Activated CD4-positive, alpha-beta T cell treated with anti-CD3 and anti-CD28 coated beads for 36 hours (primary cell): Measurements from ENCODE around the gene ALPP. TPM values are rescaled to one million over a fixed set of nuclear protein-coding genes. Genes with fewer than 3 reads are reported as not detected.
A peak's percentile ranks its signal among the peaks of the same experiment; 100 is the strongest.
"Not testable (repeated sequence)": the region's sequence is repeated elsewhere in the genome, so short reads cannot be mapped to it uniquely, and the experiment has no call there.

Source experiments
- ATAC-seq: fragments of 200-7000 bp; cut with Tn5 transposase; one replicate; pipeline ENCODE4 v1.10.0; 2021; ENCODE audit warnings: mild to moderate bottlenecking, moderate library complexity
- CTCF ChIA-PET: fragments of 350-600 bp; sonication (Branson Sonifier 250); formaldehyde crosslinking; loops from one replicate; lab custom pipeline; 2021; ENCODE audit warnings: antibody characterized with exemption; lab: Charles Lee
- POLR2A ChIA-PET: fragments of 350-600 bp; sonication (Branson Sonifier 250); formaldehyde crosslinking; loops from one replicate; lab custom pipeline; 2021; ENCODE audit warnings: antibody characterized with exemption, inconsistent platforms; lab: Charles Lee
- DNase-seq: peaks from one replicate; pipeline ENCODE4 v3.0.0-alpha.2; 2020
- H3K27ac Mint-ChIP-seq: one replicate; pipeline ENCODE4 v1.8.0; 2021; ENCODE audit warnings: mixed read lengths
- H3K27me3 Mint-ChIP-seq: one replicate; pipeline ENCODE4 v1.8.0; 2021; ENCODE audit warnings: mixed read lengths
- H3K36me3 Mint-ChIP-seq: one replicate; pipeline ENCODE4 v1.8.0; 2021; ENCODE audit warnings: low read depth, mixed read lengths
- H3K4me1 Mint-ChIP-seq: one replicate; pipeline ENCODE4 v1.8.0; 2021; ENCODE audit warnings: mixed read lengths
- H3K4me3 Mint-ChIP-seq: one replicate; pipeline ENCODE4 v1.8.0; 2021; ENCODE audit warnings: mild to moderate bottlenecking, moderate library complexity, mixed read lengths
- H3K9me3 Mint-ChIP-seq: one replicate; pipeline ENCODE4 v1.8.0; 2021; ENCODE audit warnings: low read depth, mixed read lengths
- intact Hi-C, 2 experiments: fragments of 100-400 bp; cut with DNase I in 1 of 2; cut with micrococcal nuclease in 1 of 2; formaldehyde crosslinking; loops; one replicate each; pipeline versions ENCODE4 v1.14.2 to v1.15.1; 2022 to 2024; cut with DNase I, micrococcal nuclease
- total RNA-seq, 2 experiments: library from RNA; stranded (reverse); gene quantifications; one replicate each; pipeline ENCODE4 v1.2.3, GENCODE V29; 2021

ALPP gene
- total RNA-seq: not detected

- CTCF ChIA-PET, H3K4me3 Mint-ChIP-seq, H3K36me3 Mint-ChIP-seq, H3K9me3 Mint-ChIP-seq, ATAC-seq, H3K27ac Mint-ChIP-seq, DNase-seq, H3K4me1 Mint-ChIP-seq, intact Hi-C loops: not testable (repeated sequence)
- peaks cover 12% of the 10 kb centered on the region for H3K27me3 Mint-ChIP-seq
- POLR2A ChIA-PET: interaction anchor here (1.3 kb wide), 1 partner anchor 9 kb away, joined by 8 read pairs; no protein-coding TSS in a partner anchor
Measured at GRCh38 chr2:232378735-232379151, at the start of gene ALPP. Gene ALPP (plus strand): TSS chr2:232378751. CDS start chr2:232378803, 52 bp downstream.

- H3K27me3 Mint-ChIP-seq: no peaks in the 10 kb centered on the region
- peaks cover 2% of the 10 kb centered on the region for H3K4me1 Mint-ChIP-seq
- ChIA-PET CTCF (interaction anchor here (0.5 to 1.2 kb wide), 3 partner anchors 15 to 405 kb away, joined by 3 read pairs; no protein-coding TSS in a partner anchor), POLR2A (no interaction called here)
- H3K4me3 Mint-ChIP-seq: no peak overlapping the region
- no peak for ATAC-seq
- no peak overlapping the region for H3K27ac Mint-ChIP-seq
- intact Hi-C loops: loop anchor here (5.0 to 10.0 kb wide), 3 partner anchors 37 to 187 kb away; no protein-coding TSS in a partner anchor
- no peaks in the 10 kb centered on the region for H3K9me3 Mint-ChIP-seq
- no peaks in the 10 kb centered on the region for H3K36me3 Mint-ChIP-seq
- DNase-seq: no peak
Measured at GRCh38 chr2:232329716-232330067, 48.9 kb upstream of the ALPP start.

GRCh38 chr2:232330068-232330999 is 48.2 kb upstream of the ALPP start:
- no peak overlapping the region for H3K27ac Mint-ChIP-seq
- no peaks in the 10 kb centered on the region for H3K27me3 Mint-ChIP-seq
- ChIA-PET POLR2A (no interaction called here), CTCF (interaction anchor here (0.5 kb wide), 1 partner anchor 405 kb away, joined by 3 read pairs; no protein-coding TSS in a partner anchor)
- peaks cover 2% of the 10 kb centered on the region for H3K4me1 Mint-ChIP-seq
- H3K9me3 Mint-ChIP-seq: no peaks in the 10 kb centered on the region
- intact Hi-C loops: no loop called here
- H3K4me3 Mint-ChIP-seq: no peak overlapping the region
- H3K36me3 Mint-ChIP-seq: no peaks in the 10 kb centered on the region
- ATAC-seq (no peak), DNase-seq (no peak)

- CTCF ChIA-PET, POLR2A ChIA-PET, H3K36me3 Mint-ChIP-seq, H3K27me3 Mint-ChIP-seq, H3K9me3 Mint-ChIP-seq, ATAC-seq, H3K4me1 Mint-ChIP-seq, H3K4me3 Mint-ChIP-seq, H3K27ac Mint-ChIP-seq, intact Hi-C loops: not testable (repeated sequence)
- DNase-seq: peak; percentile 2
Measured at GRCh38 chr2:232331061-232331460, 47.5 kb upstream of the ALPP start.

- H3K36me3 Mint-ChIP-seq, DNase-seq, H3K4me3 Mint-ChIP-seq, H3K9me3 Mint-ChIP-seq, H3K27me3 Mint-ChIP-seq, POLR2A ChIA-PET, H3K4me1 Mint-ChIP-seq, H3K27ac Mint-ChIP-seq, intact Hi-C loops, ATAC-seq, CTCF ChIA-PET: not testable (repeated sequence)
Measured at GRCh38 chr2:232331641-232332040, 46.9 kb upstream of the ALPP start.

- peak; percentile 1 for DNase-seq
Measured at GRCh38 chr2:232332244-232332939, 46.2 kb upstream of the ALPP start.

GRCh38 chr2:232332940-232333259 is 45.7 kb upstream of the ALPP start:
- Mint-ChIP-seq H3K27me3 (no peaks in the 10 kb centered on the region), H3K36me3 (no peaks in the 10 kb centered on the region), H3K27ac (no peak overlapping the region), H3K9me3 (no peaks in the 10 kb centered on the region), H3K4me3 (no peak overlapping the region), H3K4me1 (no peaks in the 10 kb centered on the region)
- DNase-seq (no peak), ATAC-seq (no peak)
- ChIA-PET CTCF (interaction anchor here (0.6 kb wide), 1 partner anchor 154 kb away, joined by 3 read pairs; no protein-coding TSS in a partner anchor), POLR2A (no interaction called here)
- intact Hi-C loops: no loop called here

More at GRCh38 chr2:232332244-232332939, 46.2 kb upstream of the ALPP start:
- H3K36me3 Mint-ChIP-seq, CTCF ChIA-PET, H3K9me3 Mint-ChIP-seq, H3K4me1 Mint-ChIP-seq, ATAC-seq, POLR2A ChIA-PET, H3K27ac Mint-ChIP-seq, H3K4me3 Mint-ChIP-seq, intact Hi-C loops, H3K27me3 Mint-ChIP-seq: not testable (repeated sequence)

- CTCF ChIA-PET: interaction anchor here (0.6 to 0.7 kb wide), 3 partner anchors 18 to 154 kb away, joined by 3 read pairs; no protein-coding TSS in a partner anchor
- H3K36me3 Mint-ChIP-seq: no peaks in the 10 kb centered on the region
- DNase-seq: peak; percentile 28
- H3K4me1 Mint-ChIP-seq: no peaks in the 10 kb centered on the region
- POLR2A ChIA-PET: no interaction called here
- no peak overlapping the region for H3K27ac Mint-ChIP-seq
- peak; percentile 17 for ATAC-seq
- intact Hi-C loops: no loop called here
- H3K9me3 Mint-ChIP-seq: no peaks in the 10 kb centered on the region
- no peaks in the 10 kb centered on the region for H3K27me3 Mint-ChIP-seq
- no peak overlapping the region for H3K4me3 Mint-ChIP-seq
Measured at GRCh38 chr2:232333361-232334135, 45.0 kb upstream of the ALPP start.

- intact Hi-C loops: not testable (repeated sequence)
Measured at GRCh38 chr2:232334136-232334884, 44.2 kb upstream of the ALPP start.

GRCh38 chr2:232334885-232335205 is 43.7 kb upstream of the ALPP start:
- H3K9me3 Mint-ChIP-seq, POLR2A ChIA-PET, H3K36me3 Mint-ChIP-seq, H3K4me1 Mint-ChIP-seq, H3K27me3 Mint-ChIP-seq, H3K27ac Mint-ChIP-seq, ATAC-seq, H3K4me3 Mint-ChIP-seq, DNase-seq: not testable (repeated sequence)
- intact Hi-C loops: loop anchor here in 1 of 2 experiments (5.0 kb wide), 1 partner anchor 102 kb away; no protein-coding TSS in a partner anchor
- CTCF ChIA-PET: interaction anchor here (0.7 to 1.2 kb wide), 2 partner anchors 12 to 105 kb away, joined by 3 read pairs; no protein-coding TSS in a partner anchor

More at GRCh38 chr2:232334136-232334884, 44.2 kb upstream of the ALPP start:
- H3K36me3 Mint-ChIP-seq, ATAC-seq, H3K4me3 Mint-ChIP-seq, H3K27me3 Mint-ChIP-seq, H3K4me1 Mint-ChIP-seq, H3K9me3 Mint-ChIP-seq, POLR2A ChIA-PET, H3K27ac Mint-ChIP-seq: not testable (repeated sequence)
- peak; percentile 3 for DNase-seq
- CTCF ChIA-PET: interaction anchor here (0.7 kb wide), 2 partner anchors 19 to 32 kb away, joined by 3 read pairs; no protein-coding TSS in a partner anchor
